Lung (tissue), 12 donors: ENCODE results near the gene RPL7A. TPM values are rescaled to one million over a fixed set of nuclear protein-coding genes. Genes with fewer than 3 reads are reported as not detected.

ENCODE experiments used
- ATAC-seq: fragments of 200-7000 bp; cut with Tn5 transposase; one replicate; pipeline ENCODE4 v1.9.1; 2020; ENCODE audit warnings: moderate number of reproducible peaks; ENCODE audit not compliant: insufficient read depth, low FRiP score
- DNase-seq, 3 donors: peaks; one replicate each; pipeline ENCODE4 v3.0.0-alpha.2; 2013 to 2017
- H3K27ac ChIP-seq, 2 donors: one replicate each; pipeline ENCODE4 v1.5.1; 2013; ENCODE audit warnings: mild to moderate bottlenecking in 2 of 2, moderate library complexity in 2 of 2, control low read depth in 1 of 2, inconsistent platforms in 1 of 2, low read depth in 1 of 2, low read length in 1 of 2
- H3K27me3 ChIP-seq, 3 donors: one replicate each; pipeline ENCODE4 v1.5.1; 2013; ENCODE audit warnings: low read length in 2 of 3; ENCODE audit not compliant: control insufficient read depth in 3 of 3, insufficient read depth in 3 of 3
- H3K36me3 ChIP-seq, 4 donors: one replicate each; pipeline ENCODE4 v1.5.1; 2013; ENCODE audit warnings: low read length in 4 of 4, mild to moderate bottlenecking in 1 of 4, moderate library complexity in 1 of 4; ENCODE audit not compliant: control insufficient read depth in 4 of 4, insufficient read depth in 4 of 4
- H3K4me1 ChIP-seq, 5 donors: one replicate each; pipeline ENCODE4 v1.5.1; 2013; ENCODE audit warnings: low read length in 5 of 5, mild to moderate bottlenecking in 2 of 5, moderate library complexity in 1 of 5; ENCODE audit not compliant: control insufficient read depth in 5 of 5, insufficient read depth in 5 of 5
- H3K4me3 ChIP-seq: one replicate; pipeline ENCODE4 v1.5.1; 2013; ENCODE audit warnings: mild to moderate bottlenecking, control low read depth, moderate library complexity
- H3K9ac ChIP-seq, 2 donors: one replicate each; pipeline ENCODE4 v1.5.1; 2013; ENCODE audit warnings: low read length in 2 of 2, control low read depth in 1 of 2; ENCODE audit not compliant: insufficient read depth in 1 of 2
- H3K9me3 ChIP-seq, 4 donors: one replicate each; pipeline ENCODE4 v1.5.1; 2013; ENCODE audit warnings: low read length in 3 of 4, mild to moderate bottlenecking in 1 of 4, moderate library complexity in 1 of 4; ENCODE audit not compliant: control insufficient read depth in 4 of 4, insufficient read depth in 3 of 4
- CTCF ChIP-seq: IDR thresholded peaks from 2 replicates; pipeline ENCODE4 v1.5.1; 2012; ENCODE audit warnings: mild to moderate bottlenecking; ENCODE audit errors: control extremely low read depth, extremely low read depth
- WGBS, 2 donors: extraction: QIAGEN DNeasy Blood & Tissue Kit; methylation state at CpG; one replicate each; pipeline ENCODE4 v1.1.7; 2013; 5-methylcytosine and 5-hydroxymethylcytosine counted together
- polyA plus RNA-seq, 2 donors: library from polyadenylated mRNA; stranded (reverse); fragments of 200-250 nt; gene quantifications; one replicate each; pipeline ENCODE4 v1.2.1, GENCODE V29; 2013
- total RNA-seq, 2 donors: library from RNA; depleted of rRNA in 1 of 2; stranded (reverse); fragments of >200 nt in 1 of 2; gene quantifications; one replicate each; pipeline ENCODE4 v1.2.1, GENCODE V29; 2014 to 2021
- donor health status: control.
- donor health status: control.
- donor health status: Bipolar disorder and iron deficiency.
- donor health status: healthy.
- donor health status: DM: yes; HTN: yes; CAD: no.

RPL7A gene
- total and polyA plus RNA-seq, 4 donors, result 1,412 to 3,573 (median 2,118) TPM

- Histone ChIP-seq H3K36me3 (peaks cover 12 to 41% (median 37%) of the 10 kb centered on the region in 4 donors), H3K4me1 (peaks cover 0 to 17% (median 9%) of the 10 kb centered on the region in 5 donors), H3K27me3 (no peaks in the 10 kb centered on the region), H3K4me3 (no peak overlapping the region), H3K9me3 (no peaks in the 10 kb centered on the region), H3K27ac (no peak overlapping the region), H3K9ac (no peak overlapping the region)
- TF ChIP-seq CTCF, result no peak
- no peak for ATAC-seq
- WGBS, 2 donors, result 82% methylated on average over 7 of the region's 7 CpGs
- no peak for DNase-seq
Observed at GRCh38 chr9:133354766-133355165, 6.7 kb downstream of the RPL7A start.

- H3K36me3 ChIP-seq, result peaks cover 2 to 40% (median 33%) of the 10 kb centered on the region in 4 donors
- no peak for DNase-seq
Observed at GRCh38 chr9:133355881-133356357, 7.9 kb downstream of the RPL7A start.

GRCh38 chr9:133356391-133357091, 8.5 kb downstream of the RPL7A start, which contains the start of the genes SURF1 and SURF2:
Gene SURF1 (minus strand): TSS chr9:133356487. CDS start chr9:133356453, 34 bp downstream.
Gene SURF2 (plus strand): TSS chr9:133356550. CDS start chr9:133356593, 43 bp downstream.
- Histone ChIP-seq H3K4me3 (peak within 1 kb of the TSS; percentile 76), H3K4me1 (peaks cover 0 to 17% (median 9%) of the 10 kb centered on the region in 5 donors), H3K36me3 (peaks cover 4 to 40% (median 30%) of the 10 kb centered on the region in 4 donors), H3K9me3 (no peaks in the 10 kb centered on the region), H3K27me3 (no peaks in the 10 kb centered on the region), H3K9ac (peak within 1 kb of the TSS; percentile 46 to 49), H3K27ac (peak within 1 kb of the TSS; percentile 56 to 76)
- DNase-seq (peak; percentile 82 to 86 (median 86)), ATAC-seq (peak; percentile 91)
- no peak for TF ChIP-seq CTCF
- 1 to 2% methylated on average over 51 to 78 of the region's 78 CpGs for WGBS, 2 donors

More at GRCh38 chr9:133355881-133356357, 7.9 kb downstream of the RPL7A start:
- no peaks in the 10 kb centered on the region for H3K27me3 ChIP-seq
- ATAC-seq, result peak; percentile 4
- H3K4me3 ChIP-seq, result peak overlapping the region; percentile 76
- no peak for TF ChIP-seq CTCF
- 0 to 2% methylated on average over 29 to 31 of the region's 31 CpGs for WGBS, 2 donors
- H3K27ac ChIP-seq, result peak overlapping the region in 1 of 2 donors; percentile 48
- H3K9me3 ChIP-seq, result no peaks in the 10 kb centered on the region
- peaks cover 0 to 17% (median 9%) of the 10 kb centered on the region in 5 donors for H3K4me1 ChIP-seq
- H3K9ac ChIP-seq, result peak overlapping the region; percentile 46 to 49
